IMR-90 (cell line): ENCODE measurements around the gene KCNMA1. TPM values are rescaled to one million over a fixed set of nuclear protein-coding genes. Genes with fewer than 3 reads are reported as not detected.

Experiments
- ATAC-seq: fragments of 200-7000 bp; cut with Tn5 transposase; 2 replicates; pipeline ENCODE4 v1.9.1; 2020; ENCODE audit warnings: low read depth, mild to moderate bottlenecking, moderate library complexity
- BruUV-seq: library from RNA; stranded (reverse); fragments of 400-500 nt; replicated peaks from 2 replicates; lab custom pipeline; 2021; lab: Mats Ljungman, UMichigan
- CTCF ChIA-PET: fragments of 300-600 bp; formaldehyde crosslinking; extraction: SDS; loops from one replicate; lab custom pipeline; 2021; ENCODE audit warnings: antibody characterized with exemption; lab: Yijun Ruan, JAX
- POLR2A ChIA-PET: fragments of 300-600 bp; sonication (Branson Sonifier 250); formaldehyde crosslinking; loops from one replicate; lab custom pipeline; 2022; ENCODE audit warnings: antibody characterized with exemption; ENCODE audit not compliant: unreplicated experiment; lab: Charles Lee
- DNase-seq: peaks from one replicate; pipeline ENCODE4 v3.0.0; 2013
- H2AFZ ChIP-seq: replicated peaks from 2 replicates; pipeline ENCODE3; 2013; ENCODE audit warnings: low read length, mild to moderate bottlenecking; ENCODE audit not compliant: poor library complexity
- H2AK5ac ChIP-seq: 2 replicates; pipeline ENCODE4 v1.6.1; 2013; ENCODE audit warnings: low read depth, low read length, inconsistent platforms
- H2AK9ac ChIP-seq: replicated peaks from 2 replicates; pipeline ENCODE3; 2013; ENCODE audit warnings: mild to moderate bottlenecking, low read depth, low read length, moderate library complexity; ENCODE audit not compliant: poor library complexity
- H2BK120ac ChIP-seq: 2 replicates; pipeline ENCODE4 v1.6.1; 2013; ENCODE audit warnings: low read depth, low read length, inconsistent platforms
- H2BK15ac ChIP-seq: 3 replicates; pipeline ENCODE4 v1.6.1; 2013; ENCODE audit warnings: low read depth, low read length, inconsistent platforms
- H2BK20ac ChIP-seq: 2 replicates; pipeline ENCODE4 v1.6.1; 2013; ENCODE audit warnings: low read depth, mild to moderate bottlenecking, inconsistent platforms, low read length, moderate library complexity
- H2BK5ac ChIP-seq: 2 replicates; pipeline ENCODE4 v1.6.1; 2013; ENCODE audit warnings: mild to moderate bottlenecking, low read depth, low read length, inconsistent platforms; ENCODE audit not compliant: poor library complexity, severe bottlenecking
- H3K14ac ChIP-seq: replicated peaks from 2 replicates; pipeline ENCODE4 v1.6.1; 2013; ENCODE audit warnings: low read depth, low read length, inconsistent platforms
- H3K18ac ChIP-seq: 2 replicates; pipeline ENCODE4 v1.6.1; 2013; ENCODE audit warnings: low read depth, low read length, control low read depth
- H3K23ac ChIP-seq: 2 replicates; pipeline ENCODE4 v1.6.1; 2013; ENCODE audit warnings: low read depth, low read length, inconsistent platforms
- H3K27ac ChIP-seq: 2 replicates; pipeline ENCODE4 v1.5.1; 2013; ENCODE audit warnings: mild to moderate bottlenecking, control low read depth, low read length; ENCODE audit not compliant: insufficient read depth
- H3K27me3 ChIP-seq: 2 replicates; pipeline ENCODE4 v1.6.1; 2013; ENCODE audit warnings: low read length; ENCODE audit not compliant: control insufficient read depth, insufficient read depth
- H3K36me3 ChIP-seq: 2 replicates; pipeline ENCODE4 v1.6.1; 2013; ENCODE audit warnings: low read length, mixed read lengths; ENCODE audit not compliant: control insufficient read depth, insufficient read depth
- H3K4ac ChIP-seq: 2 replicates; pipeline ENCODE4 v1.6.1; 2013; ENCODE audit warnings: low read depth, low read length, inconsistent platforms
- H3K4me1 ChIP-seq: 2 replicates; pipeline ENCODE4 v1.6.1; 2013; ENCODE audit warnings: low read length, mixed read lengths; ENCODE audit not compliant: control insufficient read depth, insufficient read depth
- H3K4me2 ChIP-seq: 2 replicates; pipeline ENCODE4 v1.6.1; 2013; ENCODE audit warnings: low read depth, mild to moderate bottlenecking, control low read depth, low read length, moderate library complexity
- H3K4me3 ChIP-seq: 2 replicates; pipeline ENCODE4 v1.5.1; 2013; ENCODE audit warnings: low read depth, mild to moderate bottlenecking, control low read depth, low read length, moderate library complexity; ENCODE audit not compliant: insufficient read depth
- H3K56ac ChIP-seq: 2 replicates; pipeline ENCODE4 v1.6.1; 2013; ENCODE audit warnings: low read length, inconsistent platforms; ENCODE audit not compliant: insufficient read depth; ENCODE audit errors: extremely low read depth
- H3K79me1 ChIP-seq, 2 experiments: 2 replicates each; pipeline ENCODE4 v1.6.1; 2013; ENCODE audit warnings: low read length in 2 of 2, inconsistent platforms in 1 of 2, low read depth in 1 of 2
- H3K9ac ChIP-seq: 2 replicates; pipeline ENCODE4 v1.6.1; 2013; ENCODE audit warnings: low read depth, low read length, control low read depth
- H3K9me1 ChIP-seq: 2 replicates; pipeline ENCODE4 v1.6.1; 2013; ENCODE audit warnings: low read length, inconsistent platforms; ENCODE audit not compliant: insufficient read depth
- H3K9me3 ChIP-seq: 2 replicates; pipeline ENCODE4 v1.6.1; 2013; ENCODE audit warnings: low read length; ENCODE audit not compliant: control insufficient read depth, insufficient read depth
- H4K20me1 ChIP-seq: 2 replicates; pipeline ENCODE4 v1.6.1; 2013; ENCODE audit warnings: low read length, inconsistent platforms; ENCODE audit not compliant: insufficient read depth
- H4K5ac ChIP-seq: 2 replicates; pipeline ENCODE4 v1.6.1; 2013; ENCODE audit warnings: mild to moderate bottlenecking, low read depth, low read length, control low read depth
- H4K8ac ChIP-seq, 2 experiments: 2 replicates each; pipeline ENCODE4 v1.6.1; 2013; ENCODE audit warnings: low read depth in 2 of 2, low read length in 2 of 2, control low read depth in 1 of 2, inconsistent platforms in 1 of 2
- H4K91ac ChIP-seq: 2 replicates; pipeline ENCODE4 v1.6.1; 2013; ENCODE audit warnings: low read depth, low read length, inconsistent platforms; ENCODE audit not compliant: insufficient read depth
- BHLHE40 ChIP-seq: fragments of 150-350 bp; IDR thresholded peaks from 2 replicates; pipeline ENCODE4 v1.6.1; 2016; ENCODE audit warnings: mild to moderate bottlenecking, low read depth, low read length
- CHD1 ChIP-seq: IDR thresholded peaks from 2 replicates; pipeline ENCODE4 v1.6.1; 2012; ENCODE audit warnings: low read depth, low read length, improper control_type of control experiment
- FOS ChIP-seq: fragments of 150-350 bp; IDR thresholded peaks from 2 replicates; pipeline ENCODE4 v1.6.1; 2016; ENCODE audit warnings: low read depth, low read length
- POLR2A ChIP-seq: IDR thresholded peaks from 2 replicates; pipeline ENCODE4 v1.6.1; 2012; ENCODE audit warnings: mild to moderate bottlenecking, low read depth, low read length
- RCOR1 ChIP-seq: IDR thresholded peaks from 2 replicates; pipeline ENCODE4 v1.6.1; 2012; ENCODE audit warnings: mild to moderate bottlenecking, low read length, improper control_type of control experiment; ENCODE audit not compliant: insufficient replicate concordance
- SMC3 ChIP-seq: fragments of 150-350 bp; IDR thresholded peaks from 2 replicates; pipeline ENCODE4 v1.6.1; 2016; ENCODE audit warnings: low read depth, mild to moderate bottlenecking, antibody characterized with exemption, low read length, moderate library complexity
- USF2 ChIP-seq: fragments of 150-350 bp; IDR thresholded peaks from 2 replicates; pipeline ENCODE4 v1.6.1; 2017; ENCODE audit warnings: mild to moderate bottlenecking, antibody characterized with exemption, low read length, low read depth
- WGBS, 2 experiments: methylation state at CpG; one replicate each; pipeline versions ENCODE4 v1.1.5 to v1.1.7; 2013; ENCODE audit warnings: missing lambda C conversion rate in 2 of 2; ENCODE audit not compliant: insufficient read length in 1 of 2; ENCODE audit errors: extremely low coverage in 2 of 2; 5-methylcytosine and 5-hydroxymethylcytosine counted together
- dilution Hi-C: fragments of 300-500 bp; cut with HindIII; formaldehyde crosslinking; loops from one replicate; pipeline ENCODE4 v1.14.3; 2018; ENCODE audit warnings: low sequenced_read_pairs; ENCODE audit not compliant: unreplicated experiment
- in situ Hi-C: fragments of 300-500 bp; cut with MboI; formaldehyde crosslinking; loops from 3 replicates; pipeline ENCODE4 v1.14.3; 2019; ENCODE audit warnings: low sequenced_read_pairs, inconsistent platforms, mixed read lengths
- intact Hi-C: fragments of 100-400 bp; cut with micrococcal nuclease; formaldehyde crosslinking; loops from 2 replicates; pipeline ENCODE4 v1.10.0; 2022
- polyA plus RNA-seq, 3 experiments: library from polyadenylated mRNA; depleted of rRNA; stranded (reverse); fragments of >200 nt; gene quantifications; 2 replicates each; pipeline ENCODE4 v1.2.3, GENCODE V29; 2012; ENCODE audit warnings: low replicate concordance in 1 of 3
- total RNA-seq: library from RNA; depleted of rRNA; stranded (reverse); fragments of >200 nt; gene quantifications from 2 replicates; pipeline ENCODE4 v1.2.3, GENCODE V29; 2012

The KCNMA1 gene
- total and polyA plus RNA-seq, 2 of the 4 experiments (the other 2 are of a cell fraction): 25.6 to 29.6 TPM

- H3K27me3 ChIP-seq: no peaks in the 10 kb centered on the region
- no peaks in the 10 kb centered on the region for H3K36me3 ChIP-seq
- in situ Hi-C loops: no loop called here
- dilution Hi-C loops: no loop called here
- no peaks in the 10 kb centered on the region for H3K9me3 ChIP-seq
- 0 out of 2 replicates have a peak overlapping the region, but pooled peaks have one; percentile 8 for H4K91ac ChIP-seq
- H3K18ac ChIP-seq: no peak overlapping the region
- TF ChIP-seq USF2 (no peak), POLR2A (no peak), CHD1 (no peak), FOS (peak; percentile 51; the same call in 1 of the 2 replicates), BHLHE40 (no peak), SMC3 (peak; percentile 7; the same call in 1 of the 2 replicates), RCOR1 (peak; percentile 73)
- H2AFZ ChIP-seq: peak overlapping the region; percentile 19
- H2BK5ac ChIP-seq: peak overlapping the region; percentile 11
- H2BK20ac ChIP-seq: peak overlapping the region; percentile 36
- H2AK9ac ChIP-seq: peak overlapping the region; percentile 39
- H3K4me1 ChIP-seq: peaks cover 9% of the 10 kb centered on the region
- peak overlapping the region; percentile 80; the same call in 1 of the 2 replicates for H2AK5ac ChIP-seq
- BruUV-seq: no TSS peak
- H4K8ac ChIP-seq: no peak overlapping the region
- ChIA-PET POLR2A (no interaction called here), CTCF (interaction anchor here (0.8 kb wide), 1 partner anchor 64 kb away, joined by 3 read pairs; no protein-coding TSS in a partner anchor)
- intact Hi-C loops: no loop called here
- no peak overlapping the region for H3K56ac ChIP-seq
- H4K5ac ChIP-seq: no peak overlapping the region
- peak; percentile 54 for ATAC-seq
- no peak overlapping the region for H3K9ac ChIP-seq
- peaks cover 0 to 18% of the 10 kb centered on the region in 2 experiments; a peak in 2 of 4 replicates for H3K79me1 ChIP-seq
- peak overlapping the region; percentile 42 for H3K4ac ChIP-seq
- peak; percentile 90 for DNase-seq
- 20% methylated on average over 1 of the region's 7 CpGs; no CpG with 5 or more reads in 1 of the 2 experiments for WGBS, 2 experiments
- no peak overlapping the region for H3K23ac ChIP-seq
- peak overlapping the region; percentile 59 for H2BK120ac ChIP-seq
- H2BK15ac ChIP-seq: peak overlapping the region; percentile 1; the same call in 1 of the 3 replicates
- H3K27ac ChIP-seq: no peak overlapping the region
- peaks cover 25% of the 10 kb centered on the region for H3K9me1 ChIP-seq
- H4K20me1 ChIP-seq: no peaks in the 10 kb centered on the region
- H3K4me3 ChIP-seq: no peak overlapping the region
- H3K4me2 ChIP-seq: no peak overlapping the region
- peak overlapping the region; percentile 17 for H3K14ac ChIP-seq
These were observed 58.9 kb downstream of the KCNMA1 start for GRCh38 chr10:77578583-77579227.
